Epithelial cell of prostate (primary cell): ENCODE measurements around the gene CIDEA.

ENCODE experiments used
- DNase-seq: peaks from one replicate; pipeline ENCODE4 v3.0.0-alpha.2; 2011; ENCODE audit warnings: low read depth, low spot score
- H3K27ac ChIP-seq: fragments of 450-650 bp; 2 replicates; pipeline ENCODE4 v1.5.1; 2017; ENCODE audit warnings: mild to moderate bottlenecking

Gene CIDEA

DNA sequence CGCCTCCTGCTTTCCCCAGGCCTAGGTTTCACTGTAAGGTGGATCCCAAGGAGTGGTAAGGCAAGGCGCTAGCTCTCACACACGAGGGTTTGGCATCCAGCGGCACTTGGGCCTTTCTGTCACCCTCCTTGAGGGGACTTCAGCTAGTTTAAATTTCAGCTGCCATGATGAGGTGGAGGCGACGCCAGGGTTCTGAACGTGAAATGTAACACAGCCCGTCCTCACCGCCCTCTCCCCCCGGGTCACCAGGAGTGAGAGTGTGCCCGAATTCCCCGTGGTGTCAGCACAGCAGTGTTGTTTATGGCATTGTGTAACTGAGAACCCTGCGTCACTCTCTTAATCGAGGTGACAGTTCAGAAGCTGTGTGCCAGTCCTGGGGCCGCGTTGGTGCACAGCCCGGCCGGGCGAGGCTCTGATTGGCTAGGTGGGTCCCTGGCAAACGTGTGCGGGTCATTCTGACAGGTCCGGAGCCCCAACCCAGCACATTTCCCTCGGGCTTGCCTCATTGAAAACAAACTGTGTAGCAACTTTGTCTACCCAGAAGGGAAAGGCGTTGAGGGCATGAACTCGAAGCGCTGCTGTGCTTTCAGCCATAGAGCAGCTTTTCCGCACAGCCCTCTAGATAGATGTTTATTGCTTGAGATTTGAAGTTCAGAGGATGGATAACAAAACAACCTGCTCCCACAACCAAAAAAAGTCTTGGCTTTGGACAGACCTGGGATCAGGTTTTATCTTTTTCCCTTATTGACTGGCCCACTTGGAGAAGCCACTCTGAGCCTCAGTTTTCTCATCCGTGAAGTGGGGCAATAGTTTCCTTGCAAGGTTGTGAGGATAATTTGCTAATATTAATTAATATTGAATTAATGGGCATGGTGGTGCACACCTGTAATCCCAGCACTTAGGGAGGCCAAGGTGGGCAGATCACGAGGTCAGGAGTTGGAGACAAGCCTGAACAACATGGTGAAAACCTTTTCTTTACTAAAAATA, 4.9 kb downstream of the CIDEA start:
- H3K27ac ChIP-seq = no peak overlapping the region
- no peak for DNase-seq

GRCh38 chr18:12262748-12263147, 8.6 kb downstream of the CIDEA start:
- DNase-seq = no peak
- no peak overlapping the region for H3K27ac ChIP-seq

GRCh38 chr18:12264864-12265263, 10.7 kb downstream of the CIDEA start:
- no peak overlapping the region for H3K27ac ChIP-seq
- DNase-seq = no peak

- H3K27ac ChIP-seq = peak overlapping the region; percentile 39
- DNase-seq = no peak
These were observed 17.4 kb downstream of the CIDEA start for GRCh38 chr18:12271376-12272235.

DNA sequence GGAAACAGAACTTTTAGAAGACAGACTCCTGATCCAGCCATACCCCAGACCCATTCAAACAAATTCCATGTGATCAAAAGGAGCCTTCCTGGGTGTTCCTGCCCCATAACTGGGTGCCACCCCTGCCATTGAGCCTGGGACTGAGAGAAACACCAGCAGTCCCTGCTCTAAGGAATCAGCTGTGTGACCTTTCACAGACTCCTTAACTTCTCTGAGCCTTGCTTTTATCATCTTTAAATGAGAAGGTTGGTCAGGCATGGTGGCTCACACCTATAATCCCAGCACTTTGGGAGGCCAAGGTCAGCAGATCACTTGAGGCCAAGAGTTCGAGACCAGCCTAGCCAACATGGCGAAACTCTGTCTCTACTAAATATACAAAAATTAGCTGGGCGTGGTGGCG, 20.6 kb downstream of the CIDEA start:
- DNase-seq = no peak
- no peak overlapping the region for H3K27ac ChIP-seq

DNA sequence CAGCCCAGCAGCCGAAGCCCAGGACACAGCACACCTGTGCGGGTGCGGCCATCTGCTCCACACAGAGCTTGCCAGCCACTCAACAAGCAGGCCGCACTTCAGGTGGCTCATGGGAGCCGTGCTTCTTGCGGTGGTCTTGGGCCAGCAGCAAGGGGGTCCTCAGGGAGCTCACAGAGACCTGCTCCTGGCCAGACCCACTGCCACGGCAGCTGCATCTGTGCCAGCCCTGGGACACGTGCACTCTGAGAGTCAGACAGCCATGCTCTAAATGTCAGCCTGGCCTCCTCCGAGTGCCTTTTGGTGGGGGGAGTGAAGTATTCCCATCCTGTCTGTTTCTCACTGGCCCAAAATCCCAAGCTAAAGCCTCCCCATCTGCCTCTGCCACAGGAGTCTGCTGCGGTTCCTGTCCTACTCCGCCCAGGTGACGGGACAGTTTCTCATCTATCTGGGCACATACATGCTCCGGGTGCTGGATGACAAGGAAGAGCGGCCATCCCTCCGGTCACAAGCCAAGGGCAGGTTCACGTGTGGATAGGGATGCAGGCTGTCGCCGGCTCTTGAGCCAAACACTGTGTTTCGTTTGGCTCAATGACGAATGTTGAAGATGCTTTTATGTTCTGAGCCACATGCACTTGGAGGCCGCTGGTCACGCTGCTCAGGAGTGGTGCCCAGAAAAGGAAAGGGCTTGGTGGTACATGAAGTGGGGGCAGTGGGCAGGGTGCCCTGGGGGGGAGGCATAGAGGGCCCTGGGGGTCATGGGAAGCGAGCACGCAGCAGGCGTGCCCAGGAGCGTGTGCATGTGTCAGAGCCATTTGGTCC, 22.8 kb downstream of the CIDEA start:
- no peak for DNase-seq
- H3K27ac ChIP-seq = no peak overlapping the region

- H3K27ac ChIP-seq = peak overlapping the region; percentile 68
These were observed 24.1 kb downstream of the CIDEA start for GRCh38 chr18:12278215-12278671.

GRCh38 chr18:12278741-12279682, 24.9 kb downstream of the CIDEA start:
- peak overlapping the region; percentile 68 for H3K27ac ChIP-seq
- no peak for DNase-seq

More at GRCh38 chr18:12278215-12278671, 24.1 kb downstream of the CIDEA start:
- DNase-seq = no peak

- no peak for DNase-seq
- peak overlapping the region; percentile 68 for H3K27ac ChIP-seq
These were observed 25.8 kb downstream of the CIDEA start for GRCh38 chr18:12279781-12280531.

DNA sequence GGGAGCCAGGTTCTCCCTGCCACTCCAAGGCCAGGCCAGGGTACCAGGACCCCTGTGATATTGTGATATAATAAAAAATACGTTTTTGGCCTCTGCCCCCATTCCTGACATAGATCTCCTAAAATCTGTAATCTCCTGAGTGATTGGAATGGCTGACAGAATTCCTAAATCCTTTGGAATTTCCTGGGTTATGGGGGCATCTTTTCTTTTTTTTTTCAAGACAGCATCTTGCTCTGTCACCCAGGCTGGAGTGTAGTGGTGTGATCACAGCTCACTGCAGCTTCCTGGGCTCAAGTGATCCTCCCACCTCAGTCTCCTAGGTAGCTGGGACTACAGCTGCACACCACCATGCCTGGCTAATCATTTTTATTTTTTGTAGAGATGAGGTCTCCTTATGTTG, 27.7 kb downstream of the CIDEA start:
- H3K27ac ChIP-seq = peak overlapping the region; percentile 95
- DNase-seq = no peak

GRCh38 chr18:12282442-12283039, 28.4 kb downstream of the CIDEA start:
- peak overlapping the region; percentile 95 for H3K27ac ChIP-seq
- DNase-seq = peak; percentile 54

DNA sequence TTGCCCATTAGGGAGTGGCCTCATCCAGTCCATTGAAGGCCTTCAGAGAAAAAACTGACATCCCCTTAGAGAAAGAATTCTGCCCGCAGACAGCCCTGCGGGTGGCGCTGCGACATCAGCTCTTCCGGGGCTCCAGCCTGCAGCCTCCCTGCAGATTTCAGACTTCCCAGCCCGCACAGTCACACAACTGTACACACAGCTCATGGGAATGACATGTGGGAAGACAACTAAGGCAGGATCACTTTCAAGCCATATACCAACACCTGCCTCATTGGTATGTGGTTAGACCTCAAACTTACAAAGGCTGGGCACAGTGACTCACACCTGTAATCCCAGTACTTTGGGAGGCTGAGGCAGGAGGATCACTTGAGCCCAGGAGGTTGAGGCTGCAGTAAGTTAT, 29.1 kb downstream of the CIDEA start:
- peak overlapping the region; percentile 95 for H3K27ac ChIP-seq
- peak; percentile 89 for DNase-seq

GRCh38 chr18:12283666-12284065, 29.5 kb downstream of the CIDEA start:
- no peak for DNase-seq
- H3K27ac ChIP-seq = peak overlapping the region; percentile 95

GRCh38 chr18:12287131-12287681, 33.0 kb downstream of the CIDEA start:
- peak overlapping the region; percentile 100 for H3K27ac ChIP-seq
- DNase-seq = no peak

GRCh38 chr18:12287684-12288402, 33.7 kb downstream of the CIDEA start:
- DNase-seq = peak; percentile 78
- H3K27ac ChIP-seq = peak overlapping the region; percentile 100

DNA sequence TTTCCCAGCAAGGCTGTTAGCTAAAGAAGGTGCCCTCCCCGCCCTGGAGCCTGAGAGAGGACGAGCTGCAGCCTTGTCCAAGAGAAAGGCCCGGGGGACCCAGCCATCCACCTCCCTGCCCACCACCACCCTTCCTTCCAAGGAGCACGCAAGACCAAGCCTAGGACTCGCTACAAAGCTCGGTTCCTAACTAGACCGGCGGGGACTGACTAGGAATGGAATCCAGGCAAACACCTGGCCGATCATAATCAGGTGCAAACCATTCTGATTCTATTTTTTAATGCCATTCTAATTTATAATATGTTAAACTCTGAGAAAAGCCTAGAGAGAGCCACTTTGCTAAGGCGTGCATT, 34.2 kb downstream of the CIDEA start:
- no peak for DNase-seq
- peak overlapping the region; percentile 100 for H3K27ac ChIP-seq

GRCh38 chr18:12290086-12290485, 35.9 kb downstream of the CIDEA start:
- H3K27ac ChIP-seq = no peak overlapping the region
- no peak for DNase-seq
